GM12874 (cell line): ENCODE results near the gene SUN1.

Experiments used
- TF ChIP-seq, protein P1 (sequence below): IDR thresholded peaks from 2 replicates; pipeline ENCODE4 v1.5.1; 2011; ENCODE audit warnings: low read depth, mild to moderate bottlenecking, control low read depth, low read length, moderate library complexity; ENCODE audit not compliant: insufficient read depth

The SUN1 gene

DNA sequence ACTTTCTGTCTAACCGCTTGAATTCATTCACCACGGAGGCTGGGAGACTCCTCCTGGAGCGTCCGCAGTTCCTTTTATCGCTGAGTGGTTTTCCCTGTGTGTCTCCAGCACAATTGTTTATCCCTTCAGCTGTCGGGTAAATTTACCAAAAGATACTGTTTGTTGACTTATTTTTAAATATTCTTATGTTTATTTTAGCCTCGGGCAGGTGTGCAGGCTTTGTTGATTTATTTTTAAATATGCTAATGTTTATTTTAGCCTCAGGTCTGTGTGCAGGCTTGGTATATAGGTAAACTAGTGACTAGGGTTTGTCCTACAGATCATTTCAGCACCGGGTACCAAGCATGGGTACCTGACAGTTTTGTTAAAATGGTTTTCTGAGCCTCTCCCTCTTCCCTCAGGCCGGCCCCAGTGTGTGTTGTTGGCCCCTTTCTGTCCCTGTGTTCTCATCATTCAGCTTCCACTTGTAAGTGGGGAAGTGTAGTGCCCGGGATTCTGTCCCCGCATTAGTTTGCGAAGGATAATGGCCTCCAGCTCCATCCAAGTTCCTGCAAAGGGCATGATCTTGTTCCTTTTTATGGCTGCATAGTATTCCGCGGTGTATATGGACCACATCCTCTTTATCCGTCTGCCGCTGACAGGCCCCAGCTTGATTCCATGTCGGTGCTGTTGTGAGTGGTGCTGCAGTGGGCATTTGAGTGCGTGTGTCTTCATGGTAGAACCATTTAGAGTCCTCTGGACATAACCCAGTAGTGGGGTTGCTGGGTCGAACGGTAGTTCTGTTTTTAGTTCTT, 49.4 kb downstream of the SUN1 start:
- TF ChIP-seq, protein P1, sequence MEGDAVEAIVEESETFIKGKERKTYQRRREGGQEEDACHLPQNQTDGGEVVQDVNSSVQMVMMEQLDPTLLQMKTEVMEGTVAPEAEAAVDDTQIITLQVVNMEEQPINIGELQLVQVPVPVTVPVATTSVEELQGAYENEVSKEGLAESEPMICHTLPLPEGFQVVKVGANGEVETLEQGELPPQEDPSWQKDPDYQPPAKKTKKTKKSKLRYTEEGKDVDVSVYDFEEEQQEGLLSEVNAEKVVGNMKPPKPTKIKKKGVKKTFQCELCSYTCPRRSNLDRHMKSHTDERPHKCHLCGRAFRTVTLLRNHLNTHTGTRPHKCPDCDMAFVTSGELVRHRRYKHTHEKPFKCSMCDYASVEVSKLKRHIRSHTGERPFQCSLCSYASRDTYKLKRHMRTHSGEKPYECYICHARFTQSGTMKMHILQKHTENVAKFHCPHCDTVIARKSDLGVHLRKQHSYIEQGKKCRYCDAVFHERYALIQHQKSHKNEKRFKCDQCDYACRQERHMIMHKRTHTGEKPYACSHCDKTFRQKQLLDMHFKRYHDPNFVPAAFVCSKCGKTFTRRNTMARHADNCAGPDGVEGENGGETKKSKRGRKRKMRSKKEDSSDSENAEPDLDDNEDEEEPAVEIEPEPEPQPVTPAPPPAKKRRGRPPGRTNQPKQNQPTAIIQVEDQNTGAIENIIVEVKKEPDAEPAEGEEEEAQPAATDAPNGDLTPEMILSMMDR = no peak

DNA sequence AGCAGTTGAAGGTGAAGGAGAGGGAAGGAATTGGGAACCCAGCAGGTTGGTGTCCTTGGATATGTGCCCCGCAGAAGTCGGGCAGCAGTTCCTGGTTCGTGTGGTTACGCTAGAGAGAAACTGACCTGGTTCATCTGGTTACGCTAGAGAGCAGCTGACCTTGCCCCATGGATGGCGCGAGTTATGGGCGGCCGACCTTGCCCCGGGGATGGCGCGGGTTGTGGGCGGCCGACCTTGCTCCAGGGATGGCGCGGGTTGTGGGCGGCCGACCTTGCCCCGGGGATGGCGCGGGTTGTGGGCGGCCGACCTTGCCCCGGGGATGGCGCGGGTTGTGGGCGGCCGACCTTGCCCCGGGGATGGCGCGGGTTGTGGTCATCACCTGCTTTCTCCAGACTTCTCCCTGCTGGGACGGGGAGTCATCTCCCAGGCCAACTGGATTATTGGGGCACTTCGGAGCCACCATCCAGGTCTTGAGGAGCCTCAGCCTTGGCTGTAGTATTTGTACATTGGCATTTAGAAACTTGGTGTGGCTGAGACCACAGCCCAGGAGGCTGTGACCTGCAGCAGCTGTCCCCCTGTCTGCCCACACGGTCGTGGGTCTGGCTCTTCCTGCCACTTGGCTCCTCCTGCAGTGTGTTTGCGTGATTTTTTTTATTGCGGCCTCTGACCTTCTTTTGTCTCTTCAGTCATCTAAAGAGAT, 50.2 kb downstream of the SUN1 start:
- TF ChIP-seq, protein P1 = no peak

GRCh38 chr7:883055-884021, 51.1 kb downstream of the SUN1 start:
- TF ChIP-seq, protein P1 = no peak

DNA sequence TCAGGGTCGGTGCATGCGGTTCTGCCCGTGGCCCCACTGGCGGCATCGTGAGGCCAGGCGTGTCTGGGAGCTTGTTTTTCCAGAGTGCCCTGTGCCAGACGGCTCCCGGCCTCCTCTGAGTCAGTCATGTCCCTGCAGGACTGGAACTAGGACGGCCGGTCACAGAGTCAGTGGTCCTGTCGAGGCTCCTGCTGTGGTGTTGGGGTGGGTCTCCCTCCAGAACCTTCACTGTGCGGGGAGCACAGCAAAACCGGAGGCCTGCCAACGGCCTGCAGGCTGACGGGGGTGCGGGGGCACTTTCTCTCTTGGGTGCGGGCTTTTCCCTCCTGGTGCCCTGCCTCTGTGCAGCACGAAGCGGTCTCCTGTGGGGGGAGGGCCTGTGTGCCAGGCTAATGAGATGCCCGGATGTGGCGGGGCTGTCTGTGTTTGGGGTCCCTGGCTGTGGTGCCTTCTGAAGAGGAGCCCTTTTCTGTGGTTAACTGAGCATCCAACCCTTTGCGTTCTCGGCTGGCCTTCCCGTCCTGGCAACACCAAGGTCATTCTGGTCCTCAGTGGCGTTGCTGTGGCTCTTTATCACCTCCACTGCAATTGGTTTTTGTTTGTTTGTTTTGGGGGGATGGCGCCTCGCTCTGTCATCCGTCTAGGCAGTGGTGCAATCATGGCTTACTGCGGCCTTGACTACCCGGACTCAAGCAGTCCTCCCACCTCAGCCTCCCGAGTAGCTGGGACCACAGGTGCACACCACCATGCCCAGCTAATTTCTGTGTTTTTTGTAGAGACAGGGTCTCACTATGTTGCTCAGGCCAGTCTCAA, 52.1 kb downstream of the SUN1 start:
- TF ChIP-seq, protein P1 = no peak

DNA sequence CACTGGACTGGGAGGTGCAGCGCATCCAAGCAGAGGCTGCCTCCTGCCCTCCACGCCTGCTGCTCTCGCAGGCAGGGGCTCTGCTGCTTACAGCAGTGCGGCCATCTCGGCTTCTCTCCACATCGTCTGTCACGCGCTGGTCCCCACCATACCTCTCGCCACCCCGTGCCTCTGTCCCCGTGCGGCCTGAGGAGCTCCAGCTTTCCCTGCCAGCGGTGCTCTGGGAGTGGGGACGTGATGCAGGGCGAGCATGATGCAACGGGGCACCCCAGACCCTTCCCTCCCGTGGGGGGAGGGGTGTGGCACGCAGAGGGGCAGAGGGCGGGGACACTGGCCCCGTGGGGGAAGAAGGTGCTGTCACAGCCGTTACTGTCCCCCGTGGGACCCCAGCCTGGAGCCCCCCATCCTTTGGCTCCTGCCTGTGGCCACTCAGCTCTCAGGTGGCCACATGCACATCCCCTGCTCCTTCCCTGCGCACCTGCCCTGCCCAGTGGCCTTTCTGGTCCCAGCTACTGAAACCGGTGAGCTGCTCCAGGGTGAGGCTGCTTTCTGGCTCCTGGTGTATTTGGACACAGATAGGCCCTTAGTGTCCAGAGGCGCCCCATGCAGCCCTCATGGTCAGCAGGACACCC, 53.1 kb downstream of the SUN1 start:
- TF ChIP-seq, protein P1 = no peak

DNA sequence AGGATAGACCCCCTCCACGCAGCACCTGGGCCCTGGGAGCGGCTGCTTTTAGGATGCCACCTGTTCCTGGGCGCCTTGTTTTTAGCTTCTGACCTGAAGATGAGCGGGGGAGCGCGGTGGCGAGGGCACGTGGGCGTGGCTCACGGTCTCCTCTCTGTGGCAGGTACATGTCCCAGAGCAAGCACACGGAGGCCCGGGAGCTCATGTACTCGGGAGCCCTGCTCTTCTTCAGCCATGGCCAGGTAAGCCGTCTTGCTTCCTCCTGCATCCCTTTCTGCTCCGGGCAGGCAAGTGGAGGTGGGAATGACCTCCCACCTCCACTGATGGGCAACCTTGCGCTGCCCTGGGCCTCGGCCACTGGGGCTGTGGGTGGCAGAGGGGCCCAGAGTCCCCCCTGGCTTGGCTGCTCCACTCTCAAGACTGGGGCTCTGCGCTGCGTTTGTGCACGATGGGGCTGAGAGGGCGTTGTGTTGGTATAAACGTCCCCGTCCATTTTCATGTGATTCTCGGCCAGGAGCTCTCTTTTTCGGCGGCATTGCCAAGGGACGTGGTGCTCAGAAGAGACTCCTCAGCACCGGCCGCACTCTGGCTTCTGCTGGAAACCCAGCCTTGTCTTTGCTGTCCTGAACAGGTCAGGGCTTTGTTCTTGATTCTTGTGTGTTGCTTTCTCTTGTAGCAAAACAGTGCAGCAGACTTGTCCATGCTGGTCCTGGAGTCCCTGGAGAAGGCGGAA, 53.8 kb downstream of the SUN1 start:
- TF ChIP-seq, protein P1 = no peak
